Suprapubic skin (tissue), 4 donors: ENCODE results near the gene TAS2R46.

ENCODE experiments used
- CTCF ChIP-seq, 2 donors: fragments of 200-600 bp in 1 of 2; fragments of 450-650 bp in 1 of 2; sonication (generic) in 1 of 2; IDR thresholded peaks; one replicate each; pipeline ENCODE4 v1.5.1; 2016 to 2019; ENCODE audit warnings: antibody characterized with exemption in 2 of 2, mild to moderate bottlenecking in 1 of 2, moderate library complexity in 1 of 2
- POLR2A ChIP-seq, 2 donors: fragments of 450-650 bp; IDR thresholded peaks; one replicate each; pipeline ENCODE4 v1.6.1; 2017; ENCODE audit warnings: antibody characterized with exemption in 2 of 2, mild to moderate bottlenecking in 2 of 2, moderate library complexity in 2 of 2
- POLR2AphosphoS5 ChIP-seq, 3 donors: sonication (generic); formaldehyde crosslinking; IDR thresholded peaks; one replicate each; pipeline ENCODE4 v1.6.1; 2017; ENCODE audit warnings: antibody characterized with exemption in 3 of 3

GRCh38 chr12:11016937-11017336 is 45.2 kb downstream of the TAS2R46 start:
- TF ChIP-seq CTCF (IDR thresholded peaks at IDR 0.05): no peak
- no peak for TF ChIP-seq POLR2A (IDR thresholded peaks at IDR 0.05)
- TF ChIP-seq POLR2AphosphoS5 (IDR thresholded peaks at IDR 0.05): no peak
